HG03460 (cell line): ENCODE data around the gene FAM25A.

Experiments used
- ATAC-seq: cut with Tn5 transposase; IDR thresholded peaks from one replicate; pipeline ENCODE4 v1.9.1; 2021; ENCODE audit not compliant: unreplicated experiment

Gene FAM25A

DNA sequence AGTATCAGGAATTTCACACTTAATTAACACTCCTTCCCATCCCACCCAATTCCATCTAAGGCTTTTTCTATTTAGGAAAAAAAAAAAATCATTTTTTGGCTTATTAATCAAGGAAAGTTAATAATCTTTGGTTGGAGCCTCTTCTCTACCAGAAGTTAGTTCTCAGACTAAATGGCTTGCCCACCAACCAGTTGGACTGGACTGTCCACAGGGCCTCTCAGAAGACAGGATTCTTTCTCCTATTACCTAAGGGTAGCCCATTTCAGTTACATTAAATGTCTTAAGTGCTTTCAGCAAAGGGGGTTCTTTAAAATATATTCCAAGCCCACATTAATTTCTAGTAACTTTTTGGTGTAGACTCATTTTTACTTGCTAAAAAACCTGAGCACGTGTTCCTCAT is 39.3 kb downstream of the FAM25A start:
- ATAC-seq: no peak

DNA sequence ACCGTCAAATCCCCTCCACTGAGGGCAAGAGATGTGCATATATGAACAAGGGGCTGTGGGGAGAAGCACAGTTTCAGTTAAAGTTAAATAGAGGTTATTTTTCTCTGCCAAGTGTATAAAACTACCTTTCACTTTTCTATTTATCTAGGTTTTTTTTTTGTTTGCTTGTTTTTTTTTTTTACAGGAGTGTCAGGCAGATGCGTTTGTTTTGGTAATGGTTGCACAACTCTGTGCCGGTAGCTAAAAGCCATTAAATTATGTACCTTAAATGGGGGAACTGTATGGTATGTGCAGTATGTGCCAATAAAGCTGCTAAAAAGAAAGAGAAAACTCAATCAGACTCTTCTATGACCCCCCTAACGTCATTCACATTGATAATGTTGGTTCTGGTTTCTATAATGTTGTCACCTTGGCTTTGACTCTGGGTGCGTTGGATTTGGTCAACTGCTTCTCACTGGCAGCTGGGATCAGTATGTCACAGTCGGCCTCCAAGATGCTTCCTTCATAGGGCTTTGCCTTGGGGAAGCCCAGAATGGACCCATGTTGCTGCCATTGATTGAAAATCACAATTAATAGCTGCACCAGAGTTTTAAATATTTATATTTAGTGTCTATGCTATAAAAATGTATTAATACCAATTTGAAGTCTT is 40.3 kb downstream of the FAM25A start:
- ATAC-seq: no peak

DNA sequence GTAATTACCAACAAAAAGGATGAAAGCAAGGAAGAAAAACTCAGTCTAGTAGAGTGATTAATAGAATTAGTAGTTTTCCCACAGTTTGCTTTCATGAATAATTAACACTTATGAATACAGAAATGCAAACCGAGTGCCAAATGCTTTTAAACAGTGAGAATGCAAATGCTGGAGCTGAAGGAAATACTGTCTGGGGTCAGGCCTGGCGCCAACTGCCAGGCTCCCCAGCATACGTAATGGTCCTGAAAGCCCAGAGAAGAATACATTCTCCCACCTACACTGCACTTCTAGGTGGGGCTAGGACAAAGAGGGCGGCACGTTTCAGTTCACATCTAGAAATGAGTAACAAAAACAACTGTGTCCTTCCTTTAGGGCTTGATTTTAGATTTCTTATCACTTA is 44.6 kb downstream of the FAM25A start:
- ATAC-seq: no peak

DNA sequence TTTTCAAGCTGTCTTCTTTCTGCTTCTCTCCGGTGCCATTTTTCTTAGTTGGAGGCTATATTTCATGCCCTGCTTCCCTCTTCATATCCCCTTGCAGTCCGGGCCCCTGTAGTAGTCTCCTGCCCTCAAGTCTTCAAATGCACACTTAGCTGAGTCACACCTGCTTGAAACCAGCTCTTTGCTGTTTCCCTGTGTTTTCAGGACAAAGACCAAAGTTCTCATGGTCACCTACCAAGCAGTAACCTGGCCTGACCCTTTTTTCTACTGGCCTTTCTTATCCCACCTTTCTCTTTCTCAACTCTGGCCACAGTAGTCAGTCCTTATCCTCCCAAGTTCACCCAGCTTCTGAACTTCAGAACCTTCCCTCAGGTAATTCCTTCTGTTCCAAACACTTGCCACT is 46.1 kb downstream of the FAM25A start:
- no peak for ATAC-seq

DNA sequence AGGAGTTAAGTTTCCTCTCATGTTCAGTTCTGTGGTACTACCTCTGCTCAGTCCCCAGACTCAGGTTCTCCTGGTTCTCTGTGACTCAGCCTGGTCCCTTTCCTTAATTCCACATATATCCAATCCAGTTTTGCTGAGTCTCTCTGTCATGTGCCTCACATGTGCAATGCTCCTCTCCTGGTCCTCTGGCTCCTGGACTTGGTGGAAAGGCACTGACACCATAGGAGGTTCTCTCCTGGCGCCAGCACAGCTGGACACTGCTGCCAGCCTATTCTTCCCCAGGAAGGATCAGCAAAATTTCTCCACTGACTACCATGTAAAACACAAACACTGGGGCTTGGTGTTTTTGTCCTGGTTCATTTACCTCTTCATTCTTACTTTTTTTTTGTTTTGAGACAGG is 46.8 kb downstream of the FAM25A start:
- ATAC-seq: no peak

DNA sequence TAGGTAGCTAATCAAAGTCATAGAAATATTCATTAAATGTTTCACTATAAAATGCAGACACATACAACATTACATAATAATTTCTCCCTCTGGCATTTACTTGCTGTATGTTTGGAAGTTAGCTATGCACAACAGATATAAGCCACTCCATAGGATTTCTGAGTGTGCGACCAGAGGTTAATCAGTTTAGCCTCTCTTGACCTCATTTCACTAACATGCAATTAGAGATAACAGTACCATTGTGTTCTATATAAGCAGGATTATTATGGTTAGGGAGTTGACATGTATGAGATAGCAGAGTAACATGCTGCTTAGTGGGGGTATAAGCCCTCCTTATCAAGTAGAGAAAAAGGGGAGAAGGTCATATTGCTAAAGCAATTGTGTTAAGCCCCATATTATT is 48.2 kb downstream of the FAM25A start:
- no peak for ATAC-seq

DNA sequence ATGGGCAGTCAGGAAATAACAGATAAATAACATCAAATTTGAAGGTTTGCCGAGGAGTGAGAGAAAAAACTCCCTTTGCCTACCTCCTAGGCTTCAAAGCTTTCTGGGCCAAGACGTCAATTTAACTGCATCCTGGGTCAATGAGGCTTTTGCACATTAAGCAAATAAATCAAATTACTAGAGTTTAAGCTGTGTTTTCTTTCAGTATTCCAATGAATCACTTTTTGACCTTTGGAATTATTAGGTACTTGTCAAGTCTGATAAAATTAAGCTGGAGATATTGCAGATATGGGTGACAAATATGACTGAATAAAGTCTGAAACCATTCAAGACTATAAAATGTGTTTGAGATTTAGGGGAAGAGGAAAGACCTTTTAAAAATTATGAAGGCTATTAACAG is 52.4 kb downstream of the FAM25A start:
- ATAC-seq: no peak
